ENCODE data around the gene KCNJ5.

KCNJ5 gene

DNA sequence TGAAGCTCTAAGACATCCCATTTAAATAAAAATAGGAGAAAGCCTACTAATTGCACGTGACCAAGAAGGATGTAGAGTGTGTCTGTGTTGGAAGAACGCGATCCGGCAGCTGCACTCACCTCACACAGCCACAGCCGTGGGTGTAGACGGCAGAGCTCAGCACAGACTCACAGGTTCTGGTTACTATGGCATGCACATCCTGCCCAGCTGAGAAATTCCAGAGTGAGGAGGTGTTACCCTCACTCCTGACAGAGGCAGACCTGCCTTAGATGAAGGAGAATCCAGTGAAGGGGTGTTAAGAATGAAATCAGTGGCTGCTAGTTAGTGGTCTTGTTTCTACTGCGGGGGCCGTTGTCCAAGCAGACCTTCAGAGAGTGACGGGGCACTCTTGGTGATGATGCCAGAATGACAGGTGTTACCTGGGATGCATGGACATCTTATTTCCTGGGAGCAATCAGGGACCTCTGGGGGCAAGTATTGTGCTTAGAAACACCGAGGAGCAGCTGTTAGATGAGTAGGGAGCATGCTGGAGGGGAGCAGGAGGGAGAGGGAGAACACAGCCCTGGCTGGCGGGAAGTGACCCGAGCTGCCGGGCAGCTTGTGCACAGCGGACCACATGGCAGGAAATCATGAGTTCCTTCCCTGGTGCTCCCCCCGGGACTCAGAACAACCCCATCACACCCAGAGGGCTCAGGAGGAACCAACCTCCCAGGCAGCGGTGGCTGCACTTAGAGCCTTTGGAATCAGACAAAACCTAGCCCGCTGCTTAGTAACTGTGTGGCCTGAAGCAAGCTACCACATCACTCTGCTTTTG is 12.3 kb downstream of the KCNJ5 start:
- DNase-seq (ENCODE audit: low read depth in 1 of 2, low spot score in 1 of 2), result no peak
- TF ChIP-seq REST (IDR thresholded peaks at IDR 0.05; ENCODE audit: insufficient replicate concordance, low read depth), result no peak
- no peak for TF ChIP-seq CTCF (IDR thresholded peaks at IDR 0.05; ENCODE audit: insufficient read depth, low read length)
- no peak for TF ChIP-seq POLR2AphosphoS5 (IDR thresholded peaks at IDR 0.05; ENCODE audit: low read depth)
- TF ChIP-seq SPI1 (IDR thresholded peaks at IDR 0.05; ENCODE audit: borderline replicate concordance, low read depth), result no peak
- no peak for TF ChIP-seq GABPA (IDR thresholded peaks at IDR 0.05; ENCODE audit: low read depth)
- H3K27me3 ChIP-seq (ENCODE audit: insufficient read depth, poor library complexity, severe bottlenecking), result peaks cover 35% of the 10 kb centered on the region
- no peak overlapping the region for H3K27ac ChIP-seq (replicated peaks)
- H3K4me3 ChIP-seq (replicated peaks; ENCODE audit: insufficient read depth, low read length), result no peak overlapping the region

DNA sequence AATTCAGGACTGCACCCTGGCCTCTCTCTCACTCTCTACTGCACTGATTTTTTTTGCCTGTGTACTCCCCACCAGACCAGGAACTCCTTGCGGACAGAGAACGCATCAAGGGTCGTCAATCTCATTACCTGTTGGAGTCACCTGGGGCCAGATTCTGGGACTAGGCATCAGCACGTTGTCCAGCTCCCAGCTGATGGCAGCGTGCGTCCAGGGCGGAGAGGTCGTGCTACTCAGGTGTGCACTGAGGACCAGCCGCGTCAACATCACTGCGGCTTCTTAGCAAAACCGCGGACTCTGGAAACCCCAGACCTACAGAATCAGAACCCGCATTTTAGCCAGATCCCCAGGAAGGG is 13.1 kb downstream of the KCNJ5 start:
- peaks cover 35% of the 10 kb centered on the region for H3K27me3 ChIP-seq (ENCODE audit: insufficient read depth, poor library complexity, severe bottlenecking)

More for the DNA sequence above, 13.1 kb downstream of the KCNJ5 start:
- TF ChIP-seq POLR2AphosphoS5 (IDR thresholded peaks at IDR 0.05; ENCODE audit: low read depth), result no peak
- no peak for TF ChIP-seq SPI1 (IDR thresholded peaks at IDR 0.05; ENCODE audit: borderline replicate concordance, low read depth)
- no peak for TF ChIP-seq CTCF (IDR thresholded peaks at IDR 0.05; ENCODE audit: insufficient read depth, low read length)
- TF ChIP-seq REST (IDR thresholded peaks at IDR 0.05; ENCODE audit: insufficient replicate concordance, low read depth), result no peak
- TF ChIP-seq GABPA (IDR thresholded peaks at IDR 0.05; ENCODE audit: low read depth), result no peak
- DNase-seq (ENCODE audit: low read depth in 1 of 2, low spot score in 1 of 2), result no peak
- H3K4me3 ChIP-seq (replicated peaks; ENCODE audit: insufficient read depth, low read length), result no peak overlapping the region
- H3K27ac ChIP-seq (replicated peaks), result no peak overlapping the region

Data from HL-60 (cell line).